Prostate gland (tissue), 2 donors: ENCODE data around the gene RANBP3.

Experiments used
- CTCF ChIP-seq, 4 experiments: fragments of 200-600 bp in 2 of 4; fragments of 450-650 bp in 2 of 4; sonication (generic) in 2 of 4; IDR thresholded peaks; 1 replicate in 3 of 4; 2 replicates in 1 of 4; pipeline ENCODE4 v1.5.1; 2016 to 2019; ENCODE audit warnings: antibody characterized with exemption in 4 of 4, mild to moderate bottlenecking in 2 of 4, moderate library complexity in 2 of 4
- POLR2A ChIP-seq: fragments of 450-650 bp; IDR thresholded peaks from one replicate; pipeline ENCODE4 v1.6.1; 2016; ENCODE audit warnings: antibody characterized with exemption, mild to moderate bottlenecking
- POLR2AphosphoS5 ChIP-seq: sonication (generic); formaldehyde crosslinking; IDR thresholded peaks from one replicate; pipeline ENCODE4 v1.6.1; 2017; ENCODE audit warnings: antibody characterized with exemption

- TF ChIP-seq CTCF (IDR thresholded peaks at IDR 0.05), result no peak
- TF ChIP-seq POLR2AphosphoS5, result peak; percentile 7
- no peak for TF ChIP-seq POLR2A
Observed at GRCh38 chr19:5966215-5966614, 11.7 kb downstream of the RANBP3 start.
